Type B pancreatic cell (in vitro differentiated cells): ENCODE results near the gene HOXA7. TPM values are rescaled to one million over a fixed set of nuclear protein-coding genes. Genes with fewer than 3 reads are reported as not detected.
A peak's percentile ranks its signal among the peaks of the same experiment; 100 is the strongest.

ENCODE experiments used
- DNase-seq: peaks from one replicate; pipeline ENCODE4 v3.0.0; 2021; ENCODE audit warnings: mixed read lengths; ENCODE audit not compliant: unreplicated experiment; ENCODE audit errors: extremely low spot score
- H3K27ac Mint-ChIP-seq: 2 replicates; pipeline ENCODE4 v1.8.0; 2021; ENCODE audit warnings: mild to moderate bottlenecking, mixed read lengths
- H3K27me3 Mint-ChIP-seq: 2 replicates; pipeline ENCODE4 v1.8.0; 2021; ENCODE audit warnings: mixed read lengths
- H3K36me3 Mint-ChIP-seq: 2 replicates; pipeline ENCODE4 v1.8.0; 2021; ENCODE audit warnings: mixed read lengths
- H3K4me1 Mint-ChIP-seq: one replicate; pipeline ENCODE4 v1.8.0; 2021; ENCODE audit warnings: mixed read lengths; ENCODE audit not compliant: unreplicated experiment
- H3K4me3 Mint-ChIP-seq: 2 replicates; pipeline ENCODE4 v1.8.0; 2021; ENCODE audit warnings: mild to moderate bottlenecking, mixed read lengths
- H3K9me3 Mint-ChIP-seq: 2 replicates; pipeline ENCODE4 v1.8.0; 2021; ENCODE audit warnings: mixed read lengths
- total RNA-seq: library from RNA; stranded (reverse); gene quantifications from 2 replicates; pipeline ENCODE4 v1.2.1, GENCODE V29; 2021; ENCODE audit warnings: low replicate concordance
- TF ChIP-seq, protein P1 (sequence below): fragments of 200-600 bp; sonication (generic); conservative IDR thresholded peaks from 2 replicates; pipeline ENCODE4 v1.5.0; 2021; ENCODE audit warnings: antibody characterized with exemption, mild to moderate bottlenecking

The HOXA7 gene
- total RNA-seq, 1 donor from 2014 or later = 6.2 TPM

DNA sequence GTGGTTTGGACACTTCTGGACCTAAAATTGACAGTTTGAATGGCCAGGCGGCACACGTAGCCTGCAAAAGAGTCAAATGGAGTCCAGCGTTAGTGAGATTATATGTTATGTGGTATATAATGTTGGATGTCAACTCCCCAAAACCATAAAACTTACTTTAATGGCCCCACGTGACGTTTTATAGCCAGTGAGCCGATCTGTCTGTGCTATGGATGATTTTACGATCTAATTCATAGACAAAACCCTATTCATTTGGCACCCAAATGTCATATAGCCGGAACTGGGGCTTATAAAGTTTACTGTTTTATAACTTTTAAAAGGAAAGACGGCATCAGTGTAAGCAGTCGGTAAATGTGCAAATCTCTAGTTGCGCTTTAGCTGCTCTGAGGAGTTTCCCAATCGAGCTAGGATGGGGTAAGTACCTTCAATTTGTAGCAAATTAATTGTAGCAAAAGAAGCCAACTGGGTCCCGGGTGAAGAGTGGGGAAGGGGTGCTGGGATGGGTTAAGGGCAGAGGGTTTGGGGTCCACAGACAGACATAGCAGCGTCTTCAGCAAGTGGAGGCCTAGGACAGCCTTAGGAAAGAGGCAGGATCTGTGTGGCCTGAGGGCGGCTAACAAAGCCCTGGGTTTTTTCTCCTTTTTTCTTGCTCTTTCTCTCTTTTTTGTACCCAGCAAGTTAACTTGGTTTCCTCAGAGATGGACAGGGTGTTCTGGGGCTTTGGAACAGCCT, 16.2 kb downstream of the HOXA7 start:
- peaks cover 28% of the 10 kb centered on the region for H3K4me1 Mint-ChIP-seq
- H3K9me3 Mint-ChIP-seq = no peaks in the 10 kb centered on the region
- peak overlapping the region; percentile 99 for H3K27ac Mint-ChIP-seq
- TF ChIP-seq, protein P1, sequence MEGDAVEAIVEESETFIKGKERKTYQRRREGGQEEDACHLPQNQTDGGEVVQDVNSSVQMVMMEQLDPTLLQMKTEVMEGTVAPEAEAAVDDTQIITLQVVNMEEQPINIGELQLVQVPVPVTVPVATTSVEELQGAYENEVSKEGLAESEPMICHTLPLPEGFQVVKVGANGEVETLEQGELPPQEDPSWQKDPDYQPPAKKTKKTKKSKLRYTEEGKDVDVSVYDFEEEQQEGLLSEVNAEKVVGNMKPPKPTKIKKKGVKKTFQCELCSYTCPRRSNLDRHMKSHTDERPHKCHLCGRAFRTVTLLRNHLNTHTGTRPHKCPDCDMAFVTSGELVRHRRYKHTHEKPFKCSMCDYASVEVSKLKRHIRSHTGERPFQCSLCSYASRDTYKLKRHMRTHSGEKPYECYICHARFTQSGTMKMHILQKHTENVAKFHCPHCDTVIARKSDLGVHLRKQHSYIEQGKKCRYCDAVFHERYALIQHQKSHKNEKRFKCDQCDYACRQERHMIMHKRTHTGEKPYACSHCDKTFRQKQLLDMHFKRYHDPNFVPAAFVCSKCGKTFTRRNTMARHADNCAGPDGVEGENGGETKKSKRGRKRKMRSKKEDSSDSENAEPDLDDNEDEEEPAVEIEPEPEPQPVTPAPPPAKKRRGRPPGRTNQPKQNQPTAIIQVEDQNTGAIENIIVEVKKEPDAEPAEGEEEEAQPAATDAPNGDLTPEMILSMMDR = no peak
- DNase-seq = no peak
- H3K36me3 Mint-ChIP-seq = peaks cover 28% of the 10 kb centered on the region
- peaks cover 51% of the 10 kb centered on the region for H3K27me3 Mint-ChIP-seq
- H3K4me3 Mint-ChIP-seq = peak overlapping the region; percentile 99

DNA sequence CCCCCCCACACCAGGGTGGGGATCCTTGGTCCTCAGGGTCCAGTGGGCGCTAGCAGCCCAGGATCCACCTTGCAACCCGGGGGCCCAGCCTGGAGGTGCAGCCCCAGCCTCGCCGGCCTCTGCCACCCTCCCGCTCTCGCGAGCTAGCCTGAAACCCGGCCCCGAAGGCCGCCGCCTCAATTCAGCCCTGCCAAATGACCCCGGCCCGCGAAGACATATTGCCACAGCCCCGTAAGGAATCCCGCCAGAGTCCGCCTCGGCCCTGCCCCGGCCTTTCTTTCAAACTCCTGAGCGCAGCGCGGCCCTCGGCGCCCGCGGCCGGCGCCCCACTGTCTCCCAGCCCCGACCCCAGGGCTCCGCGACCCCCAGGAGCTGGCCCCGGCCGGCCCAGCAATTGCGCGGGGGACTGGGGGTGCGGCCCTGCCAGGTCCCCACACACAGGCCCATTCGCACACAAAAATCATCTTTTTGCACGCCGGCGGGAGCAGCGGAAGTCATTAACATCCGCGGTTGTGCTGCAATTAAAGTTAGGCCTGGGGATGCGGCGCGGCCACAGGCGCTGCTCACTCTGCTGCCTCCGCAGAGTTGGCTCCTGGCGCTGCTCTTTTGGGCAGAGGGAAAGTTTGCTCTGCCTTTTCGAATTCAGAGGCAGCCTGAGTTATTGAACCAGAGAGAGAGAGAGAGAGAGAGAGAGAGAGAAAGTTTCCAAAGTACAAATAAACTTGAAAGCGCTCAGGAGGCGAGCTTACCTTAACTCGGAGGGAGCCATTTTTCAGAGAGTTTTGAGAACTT, 16.9 kb downstream of the HOXA7 start:
- Mint-ChIP-seq H3K27ac (peak overlapping the region; percentile 99), H3K36me3 (peaks cover 30% of the 10 kb centered on the region), H3K4me1 (peaks cover 36% of the 10 kb centered on the region), H3K4me3 (peak overlapping the region; percentile 99), H3K27me3 (peaks cover 49% of the 10 kb centered on the region), H3K9me3 (no peaks in the 10 kb centered on the region)
- peak; percentile 77 for DNase-seq
- TF ChIP-seq, protein P1 = no peak

DNA sequence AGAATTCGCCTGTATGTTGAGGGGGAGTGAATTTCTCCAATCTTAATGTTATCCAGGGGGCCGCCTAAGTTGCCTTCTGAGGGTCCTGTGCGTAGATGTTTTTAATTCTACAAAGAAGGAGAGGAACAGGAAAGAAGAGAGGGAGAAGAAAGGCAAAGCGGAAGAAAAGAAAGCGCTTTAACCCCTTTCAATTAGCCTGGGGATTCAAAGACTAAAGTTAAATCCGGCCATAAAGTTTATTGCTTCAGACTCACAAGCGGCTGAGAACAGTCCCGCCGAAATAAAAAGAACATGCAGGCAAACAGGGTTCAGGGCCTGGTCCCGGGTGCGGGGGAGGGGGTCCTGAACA, 17.5 kb downstream of the HOXA7 start:
- H3K4me3 Mint-ChIP-seq = peak overlapping the region; percentile 99
- H3K4me1 Mint-ChIP-seq = peaks cover 36% of the 10 kb centered on the region
- H3K36me3 Mint-ChIP-seq = peaks cover 35% of the 10 kb centered on the region
- H3K27ac Mint-ChIP-seq = peak overlapping the region; percentile 94
- DNase-seq = no peak
- peaks cover 48% of the 10 kb centered on the region for H3K27me3 Mint-ChIP-seq
- no peaks in the 10 kb centered on the region for H3K9me3 Mint-ChIP-seq
- TF ChIP-seq, protein P1 = no peak

DNA sequence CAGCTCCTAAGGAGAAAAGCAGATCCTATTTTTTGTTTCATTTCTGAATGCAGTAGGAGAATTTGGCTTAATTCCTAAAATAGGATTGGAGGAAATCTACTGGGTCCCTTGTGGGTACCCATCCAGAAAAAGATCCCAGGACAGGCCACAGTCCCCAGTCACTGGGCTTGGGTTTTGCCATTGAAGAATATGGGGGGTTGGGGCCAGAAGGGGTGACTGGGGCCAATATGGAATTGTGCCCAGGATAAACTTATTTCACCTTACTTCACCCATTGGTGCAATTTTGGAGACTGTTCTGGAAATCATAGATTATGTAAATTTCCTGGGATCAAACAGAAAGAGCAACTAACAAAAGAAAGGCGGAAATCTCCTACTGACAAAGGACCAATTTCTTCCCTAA, 18.0 kb downstream of the HOXA7 start:
- H3K27me3 Mint-ChIP-seq = peaks cover 47% of the 10 kb centered on the region
- peaks cover 34% of the 10 kb centered on the region for H3K36me3 Mint-ChIP-seq
- no peaks in the 10 kb centered on the region for H3K9me3 Mint-ChIP-seq
- DNase-seq = no peak
- H3K4me3 Mint-ChIP-seq = peak overlapping the region; percentile 99
- peaks cover 38% of the 10 kb centered on the region for H3K4me1 Mint-ChIP-seq
- peak overlapping the region; percentile 94 for H3K27ac Mint-ChIP-seq
- TF ChIP-seq, protein P1 = no peak

DNA sequence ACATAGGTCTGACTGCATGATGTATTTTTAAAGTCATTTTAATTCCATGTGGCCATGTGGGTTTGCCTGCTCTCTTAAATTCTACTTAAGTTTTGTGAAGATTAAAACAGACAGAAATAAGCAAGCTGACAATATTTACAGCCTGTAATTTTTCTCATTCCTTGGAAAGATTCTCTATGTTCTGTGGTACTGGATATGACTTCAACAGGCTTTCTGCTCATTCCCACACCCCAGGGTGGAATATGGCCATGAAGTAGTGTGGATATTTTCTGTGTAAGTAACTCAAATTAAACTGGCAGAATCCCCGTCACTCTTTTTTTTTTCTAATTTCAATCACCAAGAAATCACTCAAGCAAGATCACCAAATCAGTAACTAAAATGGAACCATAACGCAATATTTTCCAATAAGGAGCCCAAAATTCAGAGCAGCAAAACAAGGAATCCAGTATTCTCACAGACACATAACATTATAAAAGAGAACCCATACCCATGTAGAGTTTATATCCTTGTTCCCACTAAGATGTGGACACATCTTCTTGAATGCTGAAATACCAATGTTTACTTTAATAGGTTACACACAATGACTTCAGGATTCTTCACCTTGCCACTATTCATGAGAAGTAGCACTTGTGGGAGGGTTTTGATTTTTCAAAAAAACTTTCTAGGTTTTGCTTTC, 18.7 kb downstream of the HOXA7 start:
- peak overlapping the region; percentile 99 for H3K4me3 Mint-ChIP-seq
- H3K27me3 Mint-ChIP-seq = peaks cover 48% of the 10 kb centered on the region
- peaks cover 43% of the 10 kb centered on the region for H3K4me1 Mint-ChIP-seq
- H3K27ac Mint-ChIP-seq = peak overlapping the region; percentile 94
- no peak for DNase-seq
- TF ChIP-seq, protein P1 = no peak
- H3K9me3 Mint-ChIP-seq = no peaks in the 10 kb centered on the region
- peaks cover 32% of the 10 kb centered on the region for H3K36me3 Mint-ChIP-seq
